ENCODE measurements around the gene LRMDA.

- TF ChIP-seq EZH2 (IDR thresholded peaks at IDR 0.05; ENCODE audit: borderline replicate concordance, low read depth, low read length, poor library complexity, severe bottlenecking) = no peak
- no peak for TF ChIP-seq CTCF (conservative IDR thresholded peaks at IDR 0.05; ENCODE audit: low read depth, low read length)
Observed at GRCh38 chr10:76022366-76022765, 590.9 kb downstream of the LRMDA start.
